ENCODE results near the gene MEGF10.

Gene MEGF10

GRCh38 chr5:127452626-127453025, 162.0 kb downstream of the MEGF10 start:
- H3K27ac ChIP-seq: no peak overlapping the region
- no peak for TF ChIP-seq CTCF (conservative IDR thresholded peaks at IDR 0.05)

- H3K27ac ChIP-seq: no peak overlapping the region
- TF ChIP-seq CTCF (conservative IDR thresholded peaks at IDR 0.05): no peak
Observed at GRCh38 chr5:127471211-127471610, 180.6 kb downstream of the MEGF10 start.

GRCh38 chr5:127472700-127473099, 182.1 kb downstream of the MEGF10 start:
- no peak for TF ChIP-seq CTCF (conservative IDR thresholded peaks at IDR 0.05)
- no peak overlapping the region for H3K27ac ChIP-seq

- TF ChIP-seq CTCF (conservative IDR thresholded peaks at IDR 0.05): no peak
- H3K27ac ChIP-seq: no peak overlapping the region
Observed at GRCh38 chr5:127486471-127486870, 195.9 kb downstream of the MEGF10 start.

GRCh38 chr5:127492854-127493738, 202.5 kb downstream of the MEGF10 start:
- H3K27ac ChIP-seq: no peak overlapping the region
- peak; percentile 85 for TF ChIP-seq CTCF (conservative IDR thresholded peaks at IDR 0.05)

GRCh38 chr5:127498548-127498947, 208.0 kb downstream of the MEGF10 start:
- H3K27ac ChIP-seq: no peak overlapping the region
- no peak for TF ChIP-seq CTCF (conservative IDR thresholded peaks at IDR 0.05)

GRCh38 chr5:127505905-127506304, 215.3 kb downstream of the MEGF10 start:
- H3K27ac ChIP-seq: no peak overlapping the region
- no peak for TF ChIP-seq CTCF (conservative IDR thresholded peaks at IDR 0.05)
